BLaER1 (cell line): ENCODE measurements around the gene ZNF750.

Experiments
- H3K27ac ChIP-seq: shearing (Covaris generic); formaldehyde crosslinking; 2 replicates; pipeline ENCODE4 v1.8.1; 2022
- H3K27me3 ChIP-seq: shearing (Covaris generic); formaldehyde crosslinking; 2 replicates; pipeline ENCODE4 v1.8.1; 2022
- H3K36me3 ChIP-seq: shearing (Covaris generic); formaldehyde crosslinking; 2 replicates; pipeline ENCODE4 v1.8.1; 2022
- H3K4me1 ChIP-seq: shearing (Covaris generic); formaldehyde crosslinking; 2 replicates; pipeline ENCODE4 v1.8.1; 2022
- H3K4me2 ChIP-seq: shearing (Covaris generic); formaldehyde crosslinking; 2 replicates; pipeline ENCODE4 v1.8.1; 2022
- H3K4me3 ChIP-seq: shearing (Covaris generic); formaldehyde crosslinking; 2 replicates; pipeline ENCODE4 v1.8.1; 2022
- H3K9ac ChIP-seq: shearing (Covaris generic); formaldehyde crosslinking; 2 replicates; pipeline ENCODE4 v1.8.1; 2022
- H3K9me3 ChIP-seq: shearing (Covaris generic); formaldehyde crosslinking; 2 replicates; pipeline ENCODE4 v1.8.1; 2022
- H4K20me1 ChIP-seq: shearing (Covaris generic); formaldehyde crosslinking; 2 replicates; pipeline ENCODE4 v1.8.1; 2022
- Cebpa-rat ChIP-seq: shearing (Covaris generic); IDR thresholded peaks from 2 replicates; pipeline ENCODE4 v1.8.1; 2022

The ZNF750 gene

DNA sequence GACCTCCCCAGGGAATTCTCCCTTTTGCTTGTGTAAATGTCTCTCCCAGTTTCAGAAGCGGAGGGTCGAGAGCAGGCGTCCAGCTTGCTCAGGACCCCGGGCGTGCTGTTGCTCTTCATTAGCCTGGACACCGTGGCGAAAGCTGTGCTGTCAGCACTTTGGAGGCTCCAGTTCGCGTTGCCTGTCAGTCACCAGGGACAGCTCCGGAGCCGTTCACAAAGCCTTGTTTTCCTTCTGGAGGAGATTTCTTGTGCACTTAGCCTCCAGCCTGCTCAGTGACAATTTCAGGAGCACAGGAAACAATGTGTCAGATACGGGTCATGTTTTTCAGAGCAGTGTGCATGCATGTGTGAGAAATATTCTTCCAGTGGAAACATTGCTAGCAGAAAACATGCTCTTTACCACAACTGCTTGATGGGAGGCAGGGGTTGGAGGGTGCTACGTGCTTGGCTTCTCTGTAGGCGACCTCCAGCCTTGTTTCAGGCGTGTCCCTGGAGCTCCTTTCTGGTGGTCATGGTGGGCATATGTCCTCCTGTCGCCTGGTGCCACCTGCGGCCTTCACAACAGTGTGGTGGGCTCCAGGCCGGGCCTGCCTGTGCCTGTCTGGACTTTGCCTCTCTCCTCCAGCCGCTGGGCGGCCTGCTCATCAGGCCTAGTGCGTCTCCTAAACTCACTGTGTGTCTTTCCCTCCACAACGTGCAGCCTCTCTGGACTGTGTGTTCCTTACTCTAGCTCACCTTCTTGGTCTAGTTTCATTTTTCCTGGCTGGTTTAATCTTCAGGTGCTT, 29.0 kb downstream of the ZNF750 start:
- Histone ChIP-seq H3K9ac (0 out of 2 replicates have a peak overlapping the region, but pooled peaks have one; percentile 4), H4K20me1 (peaks cover 75% of the 10 kb centered on the region), H3K27ac (peak overlapping the region; percentile 12), H3K27me3 (no peaks in the 10 kb centered on the region), H3K4me2 (peak overlapping the region; percentile 73), H3K9me3 (no peaks in the 10 kb centered on the region), H3K4me3 (no peak overlapping the region), H3K4me1 (peaks cover 66% of the 10 kb centered on the region), H3K36me3 (peaks cover 59% of the 10 kb centered on the region)
- TF ChIP-seq Cebpa-rat: no peak

DNA sequence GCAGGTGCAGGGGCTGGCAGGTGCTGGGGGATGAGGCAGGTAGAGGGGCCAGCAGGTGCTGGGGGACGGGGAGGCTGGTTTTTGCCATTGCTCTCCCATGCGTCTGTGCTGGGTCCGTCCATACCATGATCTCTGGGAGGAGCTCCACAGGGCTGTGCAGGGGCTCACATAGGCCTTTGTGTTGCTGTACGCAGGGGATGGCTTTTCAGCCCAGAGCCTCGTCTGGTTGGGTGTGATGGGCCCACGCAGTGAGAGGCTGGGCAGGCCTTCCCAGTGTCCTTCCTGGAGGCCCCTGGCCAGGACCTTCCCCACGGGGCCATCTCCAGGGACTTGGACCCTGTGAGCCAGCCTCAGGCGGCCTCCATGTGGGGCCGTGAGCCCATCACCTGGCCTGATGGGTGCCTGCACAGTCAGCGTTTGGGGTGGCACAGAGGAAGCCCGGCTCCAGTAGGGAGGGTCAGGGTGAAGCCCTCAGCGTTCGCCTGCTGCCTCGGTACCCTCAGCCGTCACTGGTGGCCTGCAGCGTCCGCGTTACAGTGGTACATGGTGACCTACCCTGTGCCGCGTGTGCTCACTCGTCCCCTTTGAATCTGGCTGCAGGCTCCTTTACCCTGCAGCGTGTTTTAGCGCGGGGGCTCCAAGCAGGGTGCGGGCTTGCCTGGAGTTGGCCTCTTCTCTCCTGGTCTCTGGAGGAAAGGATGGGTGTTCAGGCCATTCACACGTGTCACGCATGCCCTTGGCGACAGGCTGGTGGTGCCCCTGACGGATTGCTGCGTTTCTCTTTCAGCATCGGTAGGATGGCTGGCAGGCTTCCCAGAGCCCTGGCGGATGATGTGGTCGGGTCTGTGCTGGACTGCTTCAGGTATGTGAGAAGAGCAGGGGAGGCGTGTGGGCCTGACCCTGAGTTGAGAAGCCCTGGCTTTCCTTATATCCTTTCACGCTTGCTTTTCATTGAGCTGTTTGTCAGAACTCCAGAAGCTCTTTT, 30.6 kb downstream of the ZNF750 start:
- H3K9me3 ChIP-seq: no peaks in the 10 kb centered on the region
- H3K27me3 ChIP-seq: no peaks in the 10 kb centered on the region
- peaks cover 85% of the 10 kb centered on the region for H4K20me1 ChIP-seq
- no peak for TF ChIP-seq Cebpa-rat
- H3K36me3 ChIP-seq: peaks cover 60% of the 10 kb centered on the region
- no peak overlapping the region for H3K27ac ChIP-seq
- H3K4me1 ChIP-seq: peaks cover 49% of the 10 kb centered on the region
- peak overlapping the region; percentile 73 for H3K4me2 ChIP-seq
- no peak overlapping the region for H3K9ac ChIP-seq
- H3K4me3 ChIP-seq: no peak overlapping the region

DNA sequence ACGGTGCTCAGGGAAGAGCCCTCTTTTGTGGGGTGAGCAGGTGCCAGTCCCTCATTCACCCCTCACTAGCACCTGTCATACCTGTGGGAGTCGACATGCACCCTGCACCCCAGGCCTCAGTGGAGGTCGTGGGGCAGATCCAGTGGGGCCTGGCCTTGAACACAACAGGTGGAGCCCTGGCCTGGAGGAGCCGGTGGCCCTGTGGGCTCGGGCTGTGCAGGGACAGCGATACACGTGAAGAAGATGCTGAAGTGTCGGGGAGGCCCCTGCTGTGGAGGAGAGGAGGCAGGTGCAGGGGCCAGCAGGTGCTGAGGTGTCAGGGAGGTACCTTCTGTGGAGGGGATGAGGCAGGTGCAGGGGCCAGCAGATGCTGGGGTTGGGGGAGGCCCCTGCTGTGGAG, 31.8 kb downstream of the ZNF750 start:
- Histone ChIP-seq H3K4me1 (peaks cover 50% of the 10 kb centered on the region), H3K27me3 (no peaks in the 10 kb centered on the region), H3K9ac (no peak overlapping the region), H3K27ac (no peak overlapping the region), H4K20me1 (peaks cover 89% of the 10 kb centered on the region), H3K4me3 (no peak overlapping the region), H3K9me3 (no peaks in the 10 kb centered on the region), H3K36me3 (peaks cover 52% of the 10 kb centered on the region), H3K4me2 (no peak overlapping the region)
- TF ChIP-seq Cebpa-rat: no peak

DNA sequence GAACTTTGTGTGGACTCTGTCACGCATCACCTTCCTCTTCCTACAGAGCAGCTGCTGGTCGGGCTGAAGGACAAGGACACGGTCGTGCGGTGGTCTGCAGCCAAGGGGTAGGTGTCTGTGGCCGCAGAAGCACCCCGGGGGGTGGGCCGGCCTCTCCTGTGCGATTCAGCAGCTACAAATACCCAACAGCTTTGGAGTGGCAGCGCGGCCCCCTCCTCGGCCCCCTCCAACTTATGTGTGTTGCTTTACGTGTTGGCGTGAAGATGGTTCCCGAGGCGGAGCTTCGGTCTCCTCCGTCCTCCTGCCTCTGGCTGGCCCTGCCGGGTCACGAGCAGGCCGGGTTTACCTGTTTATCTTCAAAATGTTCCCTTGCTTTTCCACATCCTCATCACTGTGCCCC, 32.3 kb downstream of the ZNF750 start:
- Histone ChIP-seq H3K4me2 (no peak overlapping the region), H3K4me3 (no peak overlapping the region), H3K9ac (no peak overlapping the region), H3K4me1 (peaks cover 46% of the 10 kb centered on the region), H3K27me3 (no peaks in the 10 kb centered on the region), H4K20me1 (peaks cover 92% of the 10 kb centered on the region), H3K27ac (no peak overlapping the region), H3K9me3 (no peaks in the 10 kb centered on the region), H3K36me3 (peaks cover 52% of the 10 kb centered on the region)
- TF ChIP-seq Cebpa-rat: no peak

DNA sequence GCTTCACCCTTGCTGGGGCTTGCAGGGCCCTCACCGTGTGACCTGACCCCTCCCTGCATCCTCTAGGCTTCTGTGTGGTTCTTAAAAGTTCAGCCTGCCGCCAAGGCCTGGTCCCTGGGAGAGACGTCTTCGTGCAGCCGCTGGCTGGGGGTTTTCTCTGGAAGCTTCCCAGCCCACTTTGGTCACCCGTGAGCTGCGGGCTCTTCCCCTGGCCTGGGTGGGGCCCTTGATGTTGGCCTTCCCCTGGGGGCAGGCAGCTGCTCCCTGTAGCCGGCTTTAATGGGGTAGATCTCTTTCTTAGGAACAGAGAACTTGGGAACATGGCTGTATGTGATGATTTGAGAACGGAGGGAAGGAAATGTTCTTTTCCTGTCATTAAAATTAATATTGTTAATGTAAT, 32.7 kb downstream of the ZNF750 start:
- Histone ChIP-seq H3K27me3 (no peaks in the 10 kb centered on the region), H3K9ac (no peak overlapping the region), H3K36me3 (peaks cover 56% of the 10 kb centered on the region), H3K27ac (no peak overlapping the region), H3K4me1 (peaks cover 42% of the 10 kb centered on the region), H3K9me3 (no peaks in the 10 kb centered on the region), H4K20me1 (peaks cover 92% of the 10 kb centered on the region), H3K4me2 (no peak overlapping the region), H3K4me3 (no peak overlapping the region)
- TF ChIP-seq Cebpa-rat: no peak

DNA sequence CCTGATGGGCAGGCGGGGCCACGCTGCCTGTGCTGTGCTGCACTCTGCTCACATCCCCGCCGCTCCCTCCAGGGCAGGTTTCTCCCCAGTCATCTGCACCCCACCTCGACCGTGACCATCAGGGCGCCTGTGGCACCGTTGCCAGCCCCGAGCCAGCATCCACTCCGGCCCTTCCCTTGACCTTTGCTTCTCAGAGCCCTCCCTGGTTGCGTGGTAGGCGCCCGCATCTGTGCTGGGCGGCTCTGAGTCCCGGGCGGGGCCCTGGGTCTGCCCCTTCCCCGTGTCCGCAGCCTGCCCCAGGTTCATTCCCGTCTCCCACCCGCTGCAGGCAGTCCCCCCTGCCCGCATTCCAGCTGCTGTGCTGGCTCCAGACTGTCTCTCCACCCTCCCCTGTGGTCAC, 33.2 kb downstream of the ZNF750 start:
- Histone ChIP-seq H3K36me3 (peaks cover 59% of the 10 kb centered on the region), H3K27me3 (no peaks in the 10 kb centered on the region), H3K4me2 (no peak overlapping the region), H3K4me1 (peaks cover 37% of the 10 kb centered on the region), H3K4me3 (no peak overlapping the region), H3K9me3 (peaks cover 3% of the 10 kb centered on the region; the same call in 1 of the 2 replicates), H3K27ac (no peak overlapping the region), H4K20me1 (peaks cover 92% of the 10 kb centered on the region), H3K9ac (no peak overlapping the region)
- TF ChIP-seq Cebpa-rat: no peak

DNA sequence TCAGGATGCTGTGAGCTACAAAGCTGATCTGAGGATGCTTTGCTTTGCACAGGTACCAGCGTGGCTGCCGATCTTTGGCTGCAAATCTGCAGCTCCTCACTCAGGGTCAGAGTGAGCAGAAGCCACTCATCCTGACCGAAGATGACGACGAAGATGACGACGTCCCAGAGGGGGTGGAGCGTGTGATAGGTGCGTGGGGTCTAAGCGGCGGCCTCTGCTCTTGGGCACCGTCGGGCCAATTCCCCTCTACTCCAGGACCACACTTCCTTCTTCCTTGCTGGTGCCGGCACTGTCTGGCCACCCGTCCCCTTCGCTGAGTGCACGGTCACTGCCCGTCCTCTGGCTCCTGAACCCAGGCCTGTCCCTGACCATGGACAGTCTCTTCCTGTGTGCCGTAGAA, 34.0 kb downstream of the ZNF750 start:
- Histone ChIP-seq H3K27ac (no peak overlapping the region), H3K9me3 (peaks cover 10% of the 10 kb centered on the region), H3K4me3 (no peak overlapping the region), H3K4me1 (peaks cover 29% of the 10 kb centered on the region), H3K4me2 (no peak overlapping the region), H3K36me3 (peaks cover 66% of the 10 kb centered on the region), H4K20me1 (peaks cover 89% of the 10 kb centered on the region), H3K27me3 (no peaks in the 10 kb centered on the region), H3K9ac (no peak overlapping the region)
- TF ChIP-seq Cebpa-rat: no peak

DNA sequence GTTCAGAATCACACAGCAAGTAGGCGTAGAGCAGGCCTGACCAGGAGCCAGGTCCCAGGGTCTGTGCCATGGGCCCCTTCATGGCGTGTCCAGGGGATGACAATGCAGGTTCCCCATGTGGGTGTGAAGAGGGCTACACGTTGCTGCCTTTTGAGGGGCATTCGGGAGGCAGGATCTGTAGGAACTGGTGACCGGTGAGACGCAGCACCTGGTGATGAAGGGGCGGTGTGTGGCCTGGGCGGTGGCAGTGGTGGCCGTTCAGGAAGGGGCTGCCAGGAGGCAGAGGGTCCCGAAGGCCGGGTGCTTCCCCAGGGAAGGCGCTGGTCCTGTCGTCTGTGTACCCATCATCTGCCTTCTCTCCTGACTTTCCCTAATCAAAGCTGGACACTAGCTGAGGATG, 34.6 kb downstream of the ZNF750 start:
- H3K4me3 ChIP-seq: no peak overlapping the region
- H3K4me2 ChIP-seq: no peak overlapping the region
- H3K9ac ChIP-seq: no peak overlapping the region
- no peak overlapping the region for H3K27ac ChIP-seq
- TF ChIP-seq Cebpa-rat: no peak
- H3K4me1 ChIP-seq: peaks cover 23% of the 10 kb centered on the region
- H3K27me3 ChIP-seq: no peaks in the 10 kb centered on the region
- peaks cover 83% of the 10 kb centered on the region for H4K20me1 ChIP-seq
- H3K9me3 ChIP-seq: peaks cover 10% of the 10 kb centered on the region
- peaks cover 71% of the 10 kb centered on the region for H3K36me3 ChIP-seq

DNA sequence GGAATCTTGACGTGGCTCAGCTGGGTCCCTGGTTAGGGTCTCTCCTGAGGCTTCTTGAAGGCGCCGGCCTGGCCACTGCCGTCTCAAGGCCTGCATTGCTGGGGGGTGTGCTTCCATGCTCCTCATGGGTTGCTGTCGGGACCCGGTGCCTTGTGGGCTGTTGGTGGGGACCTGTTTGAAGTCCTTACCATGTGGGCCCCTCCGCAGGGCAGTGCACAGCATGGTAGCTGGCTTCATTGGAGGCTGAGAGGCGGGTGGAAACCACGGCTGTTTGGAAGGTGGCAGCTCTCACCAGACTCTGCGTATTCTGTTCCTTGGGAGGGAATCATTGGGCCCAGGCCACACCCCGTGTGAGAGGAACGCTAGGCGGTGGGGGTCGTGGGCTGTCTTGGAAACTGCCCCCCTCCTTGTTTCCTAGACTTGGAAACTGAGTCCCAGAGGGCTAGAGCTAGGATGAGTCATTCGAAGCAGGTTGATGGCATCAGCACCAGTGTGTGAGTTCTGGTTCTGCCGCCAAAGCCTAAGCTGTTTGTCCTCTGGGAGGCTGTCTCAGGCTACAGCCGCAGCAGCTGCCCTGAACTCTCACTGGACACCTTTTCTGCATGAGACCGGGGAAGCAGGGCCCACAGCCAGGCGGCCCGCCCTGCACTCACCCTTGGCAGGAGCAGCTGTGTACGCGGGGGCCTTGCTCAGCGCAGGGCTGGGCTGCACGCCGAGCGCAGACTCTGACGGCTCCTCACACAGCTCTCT, 35.2 kb downstream of the ZNF750 start:
- H3K4me2 ChIP-seq: no peak overlapping the region
- no peak overlapping the region for H3K9ac ChIP-seq
- no peak for TF ChIP-seq Cebpa-rat
- H3K4me1 ChIP-seq: peaks cover 17% of the 10 kb centered on the region
- H3K27me3 ChIP-seq: no peaks in the 10 kb centered on the region
- peaks cover 78% of the 10 kb centered on the region for H3K36me3 ChIP-seq
- H3K27ac ChIP-seq: no peak overlapping the region
- no peak overlapping the region for H3K4me3 ChIP-seq
- H3K9me3 ChIP-seq: peaks cover 10% of the 10 kb centered on the region
- peaks cover 77% of the 10 kb centered on the region for H4K20me1 ChIP-seq
